ENCODE measurements around the gene DNAJC5G. TPM values are rescaled to one million over a fixed set of nuclear protein-coding genes. Genes with fewer than 3 reads are reported as not detected.

The DNAJC5G gene
- total RNA-seq, 4 donors from 2014 or later: not detected

GRCh38 chr2:27308359-27308881 lies 33.2 kb downstream of the DNAJC5G start, which contains the start of gene UCN:
Gene UCN (minus strand): TSS chr2:27308445. CDS start chr2:27307895, 550 bp downstream.
- no peak for DNase-seq (ENCODE audit: low spot score in 2 of 2)
- no peak for TF ChIP-seq POLR2A (IDR thresholded peaks at IDR 0.05)
- no peak for TF ChIP-seq CTCF (IDR thresholded peaks at IDR 0.05)
- H3K4me3 ChIP-seq (ENCODE audit: low read depth, poor library complexity, severe bottlenecking): no peak within 1 kb of the TSS
- WGBS, 2 donors: 57 to 69% methylated on average over 12 to 24 of the region's 25 CpGs
- intact Hi-C loops (cut with DNase I; ENCODE audit: low total_unique reads): no loop called here

- intact Hi-C loops (cut with DNase I; ENCODE audit: low total_unique reads): no loop called here
- WGBS, 2 donors: 86 to 96% methylated on average over 6 of the region's 6 CpGs
- no peak overlapping the region for H3K4me3 ChIP-seq (ENCODE audit: low read depth, poor library complexity, severe bottlenecking)
- TF ChIP-seq CTCF (IDR thresholded peaks at IDR 0.05) (no peak), POLR2A (IDR thresholded peaks at IDR 0.05) (no peak)
- no peak for DNase-seq (ENCODE audit: low spot score in 2 of 2)
Measured at GRCh38 chr2:27309651-27310050, 34.4 kb downstream of the DNAJC5G start.

- no peak for TF ChIP-seq POLR2A (IDR thresholded peaks at IDR 0.05)
- no peak for TF ChIP-seq CTCF (IDR thresholded peaks at IDR 0.05)
- 97 to 100% methylated on average over 3 of the region's 3 CpGs for WGBS, 2 donors
- no peak for DNase-seq (ENCODE audit: low spot score in 2 of 2)
- intact Hi-C loops (cut with DNase I; ENCODE audit: low total_unique reads): no loop called here
- H3K4me3 ChIP-seq (ENCODE audit: low read depth, poor library complexity, severe bottlenecking): no peak overlapping the region
Measured at GRCh38 chr2:27312152-27312551, 36.9 kb downstream of the DNAJC5G start.

- WGBS, 2 donors: 89 to 92% methylated on average over 8 of the region's 8 CpGs
- H3K4me3 ChIP-seq (ENCODE audit: low read depth, poor library complexity, severe bottlenecking): no peak overlapping the region
- no peak for DNase-seq (ENCODE audit: low spot score in 2 of 2)
- intact Hi-C loops (cut with DNase I; ENCODE audit: low total_unique reads): no loop called here
- no peak for TF ChIP-seq CTCF (IDR thresholded peaks at IDR 0.05)
- no peak for TF ChIP-seq POLR2A (IDR thresholded peaks at IDR 0.05)
Measured at GRCh38 chr2:27313882-27314645, 38.8 kb downstream of the DNAJC5G start.

- no peak for TF ChIP-seq POLR2A (IDR thresholded peaks at IDR 0.05)
- no peak for TF ChIP-seq CTCF (IDR thresholded peaks at IDR 0.05)
- intact Hi-C loops (cut with DNase I; ENCODE audit: low total_unique reads): no loop called here
- DNase-seq (ENCODE audit: low spot score in 2 of 2): no peak
- WGBS, 2 donors: 86 to 89% methylated on average over 8 to 9 of the region's 9 CpGs
- no peak overlapping the region for H3K4me3 ChIP-seq (ENCODE audit: low read depth, poor library complexity, severe bottlenecking)
Measured at GRCh38 chr2:27314709-27315108, 39.5 kb downstream of the DNAJC5G start.
